Peyer's patch (tissue), 4 donors: Measurements from ENCODE around the gene CASQ2.

Experiments used
- CTCF ChIP-seq, 6 experiments: fragments of 450-650 bp in 4 of 6; fragments of 200-600 bp in 2 of 6; sonication (generic) in 1 of 6; IDR thresholded peaks; one replicate each; pipeline ENCODE4 v1.5.1; 2017 to 2019; ENCODE audit warnings: antibody characterized with exemption in 6 of 6, mild to moderate bottlenecking in 3 of 6, moderate library complexity in 1 of 6
- POLR2A ChIP-seq, 2 donors: fragments of 450-650 bp; IDR thresholded peaks; one replicate each; pipeline ENCODE4 v1.5.1; 2017; ENCODE audit warnings: antibody characterized with exemption in 2 of 2, mild to moderate bottlenecking in 2 of 2, moderate library complexity in 2 of 2

- TF ChIP-seq CTCF (IDR thresholded peaks at IDR 0.05) = no peak
- TF ChIP-seq POLR2A (IDR thresholded peaks at IDR 0.05) = no peak
These were observed 107.4 kb downstream of the CASQ2 start for GRCh38 chr1:115661157-115661556.
